Naive thymus-derived CD4-positive, alpha-beta T cell (primary cell): ENCODE results near the gene PRCD. TPM values are rescaled to one million over a fixed set of nuclear protein-coding genes. Genes with fewer than 3 reads are reported as not detected.

ENCODE experiments used
- ATAC-seq: fragments of 150-1000 bp; cut with Tn5 transposase; 2 replicates; pipeline ENCODE4 v1.10.0; 2021; ENCODE audit warnings: mild to moderate bottlenecking, moderate library complexity
- CTCF ChIA-PET: fragments of 350-600 bp; sonication (Branson Sonifier 250); formaldehyde crosslinking; loops from one replicate; lab custom pipeline; 2021; ENCODE audit warnings: antibody characterized with exemption; lab: Charles Lee
- POLR2A ChIA-PET: fragments of 350-600 bp; sonication (Branson Sonifier 250); formaldehyde crosslinking; loops from one replicate; lab custom pipeline; 2021; ENCODE audit warnings: antibody characterized with exemption, inconsistent platforms; lab: Charles Lee
- DNase-seq, 9 donors: peaks; one replicate each; pipeline versions ENCODE4 v3.0.0 to v3.0.0-alpha.2; 2020 to 2022; ENCODE audit warnings: mixed read lengths in 1 of 9
- H3K27ac ChIP-seq: one replicate; pipeline ENCODE4 v1.7.0; 2013; ENCODE audit warnings: mild to moderate bottlenecking, low read depth, low read length, moderate library complexity
- H3K27me3 ChIP-seq, 2 donors: one replicate each; pipeline ENCODE4 v1.7.0; 2013; ENCODE audit warnings: low read length in 2 of 2, mild to moderate bottlenecking in 2 of 2, moderate library complexity in 2 of 2; ENCODE audit not compliant: control insufficient read depth in 2 of 2, insufficient read depth in 2 of 2
- H3K36me3 ChIP-seq, 3 experiments: 1 replicate in 2 of 3; 2 replicates in 1 of 3; pipeline ENCODE4 v1.7.0; 2013; ENCODE audit warnings: low read length in 3 of 3, mild to moderate bottlenecking in 3 of 3, moderate library complexity in 1 of 3; ENCODE audit not compliant: insufficient read depth in 3 of 3, control insufficient read depth in 2 of 3
- H3K4me1 ChIP-seq, 2 donors: one replicate each; pipeline ENCODE4 v1.7.0; 2013; ENCODE audit warnings: low read length in 2 of 2, mild to moderate bottlenecking in 2 of 2, moderate library complexity in 1 of 2; ENCODE audit not compliant: control insufficient read depth in 2 of 2, insufficient read depth in 2 of 2
- H3K4me3 ChIP-seq: 2 replicates; pipeline ENCODE4 v1.7.0; 2013; ENCODE audit warnings: mild to moderate bottlenecking, low read length
- H3K9me3 ChIP-seq, 3 experiments: 1 replicate in 2 of 3; 2 replicates in 1 of 3; pipeline ENCODE4 v1.7.0; 2013; ENCODE audit warnings: low read length in 3 of 3; ENCODE audit not compliant: control insufficient read depth in 2 of 3
- H3K27ac Mint-ChIP-seq, 9 donors: one replicate each; pipeline ENCODE4 v1.8.0; 2020 to 2022; ENCODE audit warnings: mixed read lengths in 9 of 9, mild to moderate bottlenecking in 8 of 9, moderate library complexity in 5 of 9, inconsistent platforms in 2 of 9
- H3K27me3 Mint-ChIP-seq, 5 donors: one replicate each; pipeline ENCODE4 v1.8.0; 2021 to 2022; ENCODE audit warnings: mixed read lengths in 5 of 5, mild to moderate bottlenecking in 1 of 5
- H3K36me3 Mint-ChIP-seq, 5 donors: one replicate each; pipeline ENCODE4 v1.8.0; 2020 to 2022; ENCODE audit warnings: mixed read lengths in 5 of 5, mild to moderate bottlenecking in 3 of 5, inconsistent platforms in 1 of 5
- H3K4me1 Mint-ChIP-seq, 7 donors: one replicate each; pipeline ENCODE4 v1.8.0; 2020 to 2022; ENCODE audit warnings: mixed read lengths in 7 of 7, mild to moderate bottlenecking in 3 of 7, inconsistent platforms in 1 of 7
- H3K4me3 Mint-ChIP-seq, 10 donors: one replicate each; pipeline ENCODE4 v1.8.0; 2020 to 2022; ENCODE audit warnings: mild to moderate bottlenecking in 10 of 10, mixed read lengths in 10 of 10, moderate library complexity in 6 of 10, inconsistent platforms in 2 of 10
- H3K9me3 Mint-ChIP-seq, 11 donors: one replicate each; pipeline ENCODE4 v1.8.0; 2020 to 2022; ENCODE audit warnings: mixed read lengths in 11 of 11, mild to moderate bottlenecking in 4 of 11, inconsistent platforms in 1 of 11, moderate library complexity in 1 of 11
- intact Hi-C, 2 donors: fragments of 100-400 bp; cut with micrococcal nuclease; formaldehyde crosslinking; loops; one replicate each; pipeline ENCODE4 v1.15.1; 2023
- polyA plus RNA-seq, 2 donors: library from polyadenylated mRNA; unstranded; fragments of 300-500 nt; fragmentation: Illumina TruSeq; gene quantifications; one replicate each; pipeline ENCODE4 v1.2.3, GENCODE V29; 2021
- total RNA-seq, 6 experiments: library from RNA in 5 of 6; stranded (reverse) in 5 of 6; gene quantifications; 1 replicate in 5 of 6; 2 replicates in 1 of 6; pipeline ENCODE4 v1.2.3 and lab custom pipeline; 2021 to 2026

Gene PRCD
- total and polyA plus RNA-seq, 7 experiments from 2014 or later, result 1.3 TPM; not detected in 6

DNA sequence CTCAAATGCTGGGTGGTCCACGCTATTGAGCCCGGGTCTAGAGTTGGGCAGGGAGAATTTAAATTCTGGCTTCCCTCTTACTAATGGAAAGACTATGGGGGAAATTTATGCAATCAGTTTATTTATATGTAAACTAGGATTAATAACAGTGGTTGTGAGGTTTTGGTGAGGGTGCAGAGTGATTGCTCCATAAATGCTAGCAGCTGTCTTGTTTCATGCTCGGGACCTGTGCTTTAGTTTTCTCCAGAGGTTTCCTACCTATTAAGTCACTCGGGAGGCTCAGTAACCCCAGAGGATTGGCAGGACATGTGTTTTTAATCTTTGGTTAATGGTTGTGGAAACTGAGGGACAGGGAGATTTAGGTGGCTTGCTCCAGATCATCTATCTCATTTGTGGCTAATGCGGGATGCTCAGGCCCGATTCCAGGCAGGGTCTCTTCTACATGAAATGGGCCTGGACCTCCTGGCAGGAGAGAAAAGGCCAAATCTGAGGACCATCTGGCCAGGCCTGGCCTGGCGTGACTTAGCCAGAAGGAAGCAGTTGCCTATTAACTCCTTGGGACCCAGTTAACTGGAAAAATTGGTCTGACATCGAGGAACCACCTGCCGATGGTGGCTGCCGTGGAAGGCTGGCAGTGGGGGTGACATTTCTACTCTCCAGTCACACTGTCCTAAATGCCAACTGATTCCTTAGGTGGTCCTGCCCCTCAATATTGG lies 2.1 kb downstream of the PRCD start:
- intact Hi-C loops, result no loop called here
- Histone ChIP-seq H3K36me3 (no peaks in the 10 kb centered on the region), H3K4me3 (no peak overlapping the region), H3K4me1 (no peaks in the 10 kb centered on the region), H3K27me3 (peaks cover 0 to 5% of the 10 kb centered on the region in 2 donors), H3K9me3 (no peaks in the 10 kb centered on the region), H3K27ac (no peak overlapping the region)
- ATAC-seq, result no peak
- ChIA-PET CTCF (no interaction called here), POLR2A (no interaction called here)
- Mint-ChIP-seq H3K27ac (no peak overlapping the region), H3K4me3 (no peak overlapping the region), H3K9me3 (no peaks in the 10 kb centered on the region), H3K27me3 (peaks cover 22 to 57% (median 27%) of the 10 kb centered on the region in 5 donors), H3K36me3 (peaks cover 0 to 3% (median 0%) of the 10 kb centered on the region in 5 donors), H3K4me1 (peaks cover 0 to 14% (median 10%) of the 10 kb centered on the region in 7 donors)
- DNase-seq, result no peak

DNA sequence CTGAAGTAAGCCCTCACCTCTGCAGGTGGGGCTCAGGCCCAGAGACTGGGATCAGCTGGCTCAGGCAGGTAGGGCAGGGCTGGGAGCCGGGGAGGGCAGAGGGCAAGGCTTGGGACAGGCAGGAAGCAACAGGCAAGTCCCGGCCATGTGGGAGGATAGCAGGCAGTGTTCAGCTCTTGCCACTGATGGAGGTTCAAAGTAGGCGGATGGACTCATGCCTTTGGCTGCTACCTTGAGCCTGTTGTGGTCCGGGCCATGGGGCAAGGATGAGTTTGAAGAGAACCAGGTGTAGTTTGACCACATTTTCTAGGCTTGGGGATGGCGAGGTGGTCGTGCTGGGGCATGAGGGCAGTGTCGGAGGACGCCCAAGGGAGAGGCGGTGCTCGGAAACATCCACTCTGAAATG lies 2.7 kb downstream of the PRCD start:
- Histone ChIP-seq H3K4me1 (no peaks in the 10 kb centered on the region), H3K36me3 (no peaks in the 10 kb centered on the region), H3K27ac (no peak overlapping the region), H3K4me3 (no peak overlapping the region), H3K9me3 (no peaks in the 10 kb centered on the region), H3K27me3 (peaks cover 0 to 5% of the 10 kb centered on the region in 2 donors)
- CTCF ChIA-PET, result no interaction called here
- ATAC-seq (no peak), DNase-seq (no peak)
- no peaks in the 10 kb centered on the region for H3K9me3 Mint-ChIP-seq
- peaks cover 0 to 3% (median 0%) of the 10 kb centered on the region in 5 donors for H3K36me3 Mint-ChIP-seq
- H3K27me3 Mint-ChIP-seq, result peaks cover 22 to 53% (median 27%) of the 10 kb centered on the region in 5 donors
- intact Hi-C loops, result no loop called here
- POLR2A ChIA-PET, result no interaction called here
- no peak overlapping the region for H3K4me3 Mint-ChIP-seq
- H3K27ac Mint-ChIP-seq, result no peak overlapping the region
- peaks cover 0 to 15% (median 10%) of the 10 kb centered on the region in 7 donors for H3K4me1 Mint-ChIP-seq

DNA sequence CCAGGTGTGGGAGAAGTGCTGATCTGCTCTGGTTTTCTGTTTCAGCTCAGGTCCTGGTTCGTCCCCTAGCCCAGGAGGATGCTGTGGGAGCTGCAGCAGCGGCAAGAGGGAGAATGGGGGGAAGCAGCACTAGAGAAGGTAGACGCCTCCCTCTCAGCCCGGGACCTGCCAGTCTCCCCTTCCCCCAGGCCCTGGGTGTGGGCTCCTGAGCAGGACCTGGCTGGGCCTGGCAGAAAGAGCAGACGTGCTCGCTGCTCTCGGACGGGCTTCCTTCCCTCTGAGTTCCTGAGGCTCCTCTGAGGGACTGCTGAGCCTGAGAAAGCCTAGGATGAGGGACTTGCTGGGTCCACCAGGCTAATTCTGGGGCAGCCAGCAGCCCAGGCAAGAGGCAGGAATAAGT lies 3.1 kb downstream of the PRCD start:
- Histone ChIP-seq H3K4me1 (no peaks in the 10 kb centered on the region), H3K36me3 (no peaks in the 10 kb centered on the region), H3K27ac (no peak overlapping the region), H3K4me3 (no peak overlapping the region), H3K27me3 (peaks cover 0 to 5% of the 10 kb centered on the region in 2 donors), H3K9me3 (no peaks in the 10 kb centered on the region)
- ChIA-PET CTCF (interaction anchor here (4.6 kb wide), 1 partner anchor 20 kb away, joined by 62 read pairs; no protein-coding TSS in a partner anchor), POLR2A (no interaction called here)
- ATAC-seq, result no peak
- DNase-seq, result no peak
- peaks cover 0 to 15% (median 10%) of the 10 kb centered on the region in 7 donors for H3K4me1 Mint-ChIP-seq
- H3K27ac Mint-ChIP-seq, result no peak overlapping the region
- H3K4me3 Mint-ChIP-seq, result no peak overlapping the region
- no peaks in the 10 kb centered on the region for H3K9me3 Mint-ChIP-seq
- H3K36me3 Mint-ChIP-seq, result peaks cover 0 to 3% (median 0%) of the 10 kb centered on the region in 5 donors
- intact Hi-C loops, result no loop called here
- peaks cover 22 to 53% (median 27%) of the 10 kb centered on the region in 5 donors for H3K27me3 Mint-ChIP-seq

DNA sequence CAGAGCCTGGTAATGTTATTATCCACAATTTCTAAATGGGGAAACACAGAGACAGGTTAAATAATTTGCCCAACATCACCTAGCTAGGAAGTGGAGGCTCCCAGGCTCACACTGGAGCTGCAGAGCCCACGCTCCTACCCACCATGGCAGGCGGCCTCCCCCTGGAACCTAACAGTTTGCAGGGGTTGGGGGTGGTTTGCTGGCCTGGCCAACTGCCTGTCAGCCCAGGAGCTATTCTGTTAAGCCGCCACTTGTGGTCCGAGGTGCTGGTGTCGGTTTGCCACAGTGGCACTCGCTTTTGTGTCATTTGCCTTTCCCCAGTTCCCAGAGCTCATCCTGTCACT lies 3.6 kb downstream of the PRCD start:
- Histone ChIP-seq H3K4me1 (no peaks in the 10 kb centered on the region), H3K27ac (no peak overlapping the region), H3K36me3 (no peaks in the 10 kb centered on the region), H3K4me3 (no peak overlapping the region), H3K9me3 (no peaks in the 10 kb centered on the region), H3K27me3 (peaks cover 0 to 5% of the 10 kb centered on the region in 2 donors)
- ATAC-seq (no peak), DNase-seq (no peak)
- intact Hi-C loops, result no loop called here
- Mint-ChIP-seq H3K27me3 (peaks cover 22 to 51% (median 25%) of the 10 kb centered on the region in 5 donors), H3K36me3 (peaks cover 0 to 3% (median 0%) of the 10 kb centered on the region in 5 donors), H3K9me3 (no peaks in the 10 kb centered on the region), H3K27ac (no peak overlapping the region), H3K4me3 (no peak overlapping the region), H3K4me1 (peaks cover 0 to 15% (median 10%) of the 10 kb centered on the region in 7 donors)
- POLR2A ChIA-PET, result no interaction called here
- CTCF ChIA-PET, result interaction anchor here (0.7 to 4.6 kb wide), 2 partner anchors 16 to 20 kb away, joined by 3 to 62 read pairs; no protein-coding TSS in a partner anchor

DNA sequence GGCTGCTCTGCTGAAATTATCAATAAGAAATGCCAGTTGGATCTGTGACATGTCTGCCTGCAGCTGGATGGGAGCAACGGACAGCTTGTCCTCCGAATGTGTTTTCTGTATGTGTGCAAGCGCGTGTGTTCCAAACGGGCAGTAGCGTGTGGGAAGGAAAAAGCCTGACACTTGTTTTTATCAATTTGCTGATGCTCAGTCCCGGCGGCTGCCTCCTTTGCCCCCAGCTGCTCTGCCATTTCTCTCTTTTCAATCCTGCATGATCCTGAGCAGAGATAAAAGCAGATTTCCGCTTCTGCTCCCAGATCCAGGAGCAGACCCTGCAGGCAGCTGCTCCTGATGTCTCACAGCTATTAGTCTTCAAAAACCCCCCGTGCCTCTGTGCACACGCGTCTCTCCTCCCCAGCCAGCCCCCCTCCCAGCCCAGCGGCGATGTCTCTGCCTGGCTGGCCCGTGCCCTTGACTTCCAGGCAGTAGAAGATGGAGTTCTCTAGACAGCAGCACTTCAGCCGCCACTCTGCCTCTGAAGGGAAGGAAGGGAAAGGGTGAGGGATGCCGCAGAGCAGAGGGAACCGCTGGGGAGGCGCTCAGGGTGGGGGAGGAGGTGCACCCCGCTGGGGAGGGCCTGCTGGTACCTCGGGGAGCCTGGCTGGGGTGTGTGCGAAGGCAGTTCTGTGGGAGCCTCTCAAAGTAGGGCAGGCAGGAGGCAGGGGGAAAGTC lies 4.1 kb downstream of the PRCD start:
- Histone ChIP-seq H3K27me3 (peaks cover 0 to 5% of the 10 kb centered on the region in 2 donors), H3K9me3 (no peaks in the 10 kb centered on the region), H3K4me3 (no peak overlapping the region), H3K27ac (no peak overlapping the region), H3K4me1 (no peaks in the 10 kb centered on the region), H3K36me3 (no peaks in the 10 kb centered on the region)
- no peak for DNase-seq
- Mint-ChIP-seq H3K27me3 (peaks cover 17 to 46% (median 20%) of the 10 kb centered on the region in 5 donors), H3K4me1 (peaks cover 0 to 11% (median 7%) of the 10 kb centered on the region in 7 donors), H3K27ac (no peak overlapping the region), H3K36me3 (peaks cover 0 to 3% (median 0%) of the 10 kb centered on the region in 5 donors), H3K9me3 (no peaks in the 10 kb centered on the region), H3K4me3 (no peak overlapping the region)
- CTCF ChIA-PET, result interaction anchor here (0.7 to 4.6 kb wide), 2 partner anchors 16 to 21 kb away, joined by 3 to 62 read pairs; no protein-coding TSS in a partner anchor
- POLR2A ChIA-PET, result no interaction called here
- no peak for ATAC-seq
- intact Hi-C loops, result no loop called here

DNA sequence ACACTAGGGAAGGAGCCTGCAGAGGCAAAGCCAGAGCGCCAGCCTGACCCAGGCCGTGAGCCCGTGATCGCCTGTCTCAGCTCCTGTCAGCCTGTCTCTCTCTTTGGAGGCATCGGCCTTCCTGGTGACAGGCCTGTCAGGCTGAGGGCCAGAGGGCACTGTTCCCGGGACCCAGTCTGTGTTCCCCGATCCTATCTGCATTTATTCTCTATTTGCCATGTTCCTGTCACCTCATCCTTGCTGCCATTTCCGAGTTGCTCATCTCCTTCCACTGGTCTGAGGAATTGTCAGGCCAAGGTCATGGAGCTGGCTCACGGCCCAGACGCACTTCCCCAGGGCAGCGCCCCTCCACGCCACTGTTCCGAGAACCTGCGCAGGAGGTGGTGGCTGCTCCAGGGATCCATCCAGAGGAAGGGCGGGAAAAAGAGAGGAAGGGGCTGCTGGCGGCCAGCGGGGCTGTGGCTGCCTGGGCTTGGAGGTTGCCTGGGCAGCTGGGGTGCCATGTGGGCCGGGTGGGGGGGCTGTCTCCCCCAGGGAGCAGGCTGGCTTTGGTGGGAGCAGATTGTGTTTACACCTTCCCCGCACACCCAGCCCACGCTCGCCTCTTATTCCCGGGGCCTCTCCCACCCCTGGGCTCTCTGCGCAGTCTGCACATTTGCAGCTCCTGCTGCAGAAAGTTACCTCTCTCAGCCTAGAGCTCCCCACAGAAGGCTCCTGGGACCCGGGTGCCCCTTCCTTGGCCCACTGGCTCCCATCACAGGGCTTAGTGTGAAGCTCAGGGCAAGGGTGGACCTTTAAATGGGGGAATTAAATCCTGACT lies 4.9 kb downstream of the PRCD start:
- POLR2A ChIA-PET, result interaction anchor here (1.0 kb wide), 1 partner anchor 18 kb away, joined by 3 read pairs; no protein-coding TSS in a partner anchor
- DNase-seq (no peak), ATAC-seq (no peak)
- Histone ChIP-seq H3K9me3 (no peaks in the 10 kb centered on the region), H3K4me1 (no peaks in the 10 kb centered on the region), H3K4me3 (no peak overlapping the region), H3K36me3 (no peaks in the 10 kb centered on the region), H3K27me3 (peaks cover 0 to 1% of the 10 kb centered on the region in 2 donors), H3K27ac (no peak overlapping the region)
- H3K27me3 Mint-ChIP-seq, result peaks cover 9 to 38% (median 12%) of the 10 kb centered on the region in 5 donors
- CTCF ChIA-PET, result interaction anchor here (1.1 to 4.6 kb wide), 3 partner anchors 22 to 80 kb away, joined by 3 to 62 read pairs (median 14); partner anchors contain the start of gene AANAT
- no peak overlapping the region for H3K27ac Mint-ChIP-seq
- intact Hi-C loops, result no loop called here
- no peaks in the 10 kb centered on the region for H3K9me3 Mint-ChIP-seq
- H3K4me3 Mint-ChIP-seq, result no peak overlapping the region
- peaks cover 0 to 8% (median 3%) of the 10 kb centered on the region in 7 donors for H3K4me1 Mint-ChIP-seq
- H3K36me3 Mint-ChIP-seq, result no peaks in the 10 kb centered on the region
